H1 (cell line): ENCODE data around the gene SVEP1. TPM values are rescaled to one million over a fixed set of nuclear protein-coding genes. Genes with fewer than 3 reads are reported as not detected.

Experiments
- CTCF ChIA-PET: fragments of 300-600 bp; sonication (Branson Sonifier 250); formaldehyde crosslinking; loops from one replicate; lab custom pipeline; 2021; ENCODE audit not compliant: partially characterized antibody; lab: Charles Lee
- POLR2A ChIA-PET: fragments of 300-600 bp; sonication (Branson Sonifier 250); formaldehyde crosslinking; loops from one replicate; lab custom pipeline; 2021; ENCODE audit warnings: inconsistent platforms; ENCODE audit not compliant: partially characterized antibody; lab: Charles Lee
- DNase-seq, 2 experiments: peaks; one replicate each; pipeline versions ENCODE4 v3.0.0 to v3.0.0-alpha.2; 2010 to 2022; ENCODE audit warnings: low spot score in 2 of 2, low read depth in 1 of 2, mixed read lengths in 1 of 2
- FAIRE-seq: peaks from 2 replicates; lab custom pipeline; 2011; peaks lifted over from hg19 to GRCh38; lab: Jason Lieb, UNC
- H2AFZ ChIP-seq: 2 replicates; pipeline ENCODE4 v1.8.1; 2012; ENCODE audit warnings: low read length, inconsistent platforms
- H2AK5ac ChIP-seq: 2 replicates; pipeline ENCODE4 v1.6.1; 2013; ENCODE audit warnings: low read depth, low read length
- H2BK120ac ChIP-seq: replicated peaks from 2 replicates; pipeline ENCODE3; 2013; ENCODE audit warnings: low read depth, low read length, inconsistent platforms
- H2BK12ac ChIP-seq: 2 replicates; pipeline ENCODE4 v1.6.1; 2013; ENCODE audit warnings: low read depth, low read length
- H2BK15ac ChIP-seq: 2 replicates; pipeline ENCODE4 v1.6.1; 2013; ENCODE audit warnings: low read length
- H2BK20ac ChIP-seq: 2 replicates; pipeline ENCODE4 v1.6.1; 2013; ENCODE audit warnings: low read length
- H2BK5ac ChIP-seq: 2 replicates; pipeline ENCODE4 v1.6.1; 2013; ENCODE audit warnings: low read depth, low read length
- H3K14ac ChIP-seq: 2 replicates; pipeline ENCODE4 v1.6.1; 2013; ENCODE audit warnings: inconsistent platforms; ENCODE audit not compliant: insufficient read length
- H3K18ac ChIP-seq: 2 replicates; pipeline ENCODE4 v1.6.1; 2013; ENCODE audit warnings: low read length; ENCODE audit errors: extremely low read depth
- H3K23ac ChIP-seq: 2 replicates; pipeline ENCODE4 v1.6.1; 2013; ENCODE audit warnings: inconsistent platforms; ENCODE audit not compliant: insufficient read length
- H3K23me2 ChIP-seq: 2 replicates; pipeline ENCODE4 v1.6.1; 2013; ENCODE audit warnings: low read depth, low read length
- H3K27ac ChIP-seq: 2 replicates; pipeline ENCODE4 v1.6.1; 2011; ENCODE audit warnings: low read depth, low read length, inconsistent platforms
- H3K27me3 ChIP-seq, 4 experiments: replicated peaks in 1 of 4; 1 replicate in 1 of 4; 2 replicates in 3 of 4; pipeline versions ENCODE4 v1.6.1 to v1.8.1; 2011 to 2013; ENCODE audit warnings: low read length in 3 of 4, mild to moderate bottlenecking in 3 of 4, inconsistent platforms in 2 of 4, mixed read lengths in 2 of 4, moderate library complexity in 1 of 4; ENCODE audit not compliant: control insufficient read depth in 3 of 4, insufficient read depth in 3 of 4; ENCODE audit errors: extremely low read depth in 1 of 4
- H3K36me3 ChIP-seq, 4 experiments: 2 replicates each; pipeline versions ENCODE4 v1.6.1 to v1.8.1; 2011 to 2013; ENCODE audit warnings: mild to moderate bottlenecking in 4 of 4, low read length in 3 of 4, moderate library complexity in 2 of 4, control low read depth in 1 of 4, inconsistent platforms in 1 of 4; ENCODE audit not compliant: insufficient read depth in 4 of 4, control insufficient read depth in 2 of 4
- H3K4ac ChIP-seq: replicated peaks from 2 replicates; pipeline ENCODE3; 2013; ENCODE audit warnings: low read length, low read depth, mixed read lengths, inconsistent platforms; ENCODE audit not compliant: insufficient read length
- H3K4me1 ChIP-seq, 4 experiments: replicated peaks in 1 of 4; 1 replicate in 1 of 4; 2 replicates in 3 of 4; pipeline versions ENCODE4 v1.6.1 to v1.8.1; 2011 to 2013; ENCODE audit warnings: low read length in 3 of 4, inconsistent platforms in 2 of 4, mixed read lengths in 1 of 4; ENCODE audit not compliant: insufficient read depth in 4 of 4, control insufficient read depth in 3 of 4
- H3K4me2 ChIP-seq, 2 experiments: 2 replicates each; pipeline versions ENCODE4 v1.6.1 to v1.8.1; 2011 to 2013; ENCODE audit warnings: low read depth in 2 of 2, low read length in 2 of 2, control low read depth in 1 of 2, inconsistent platforms in 1 of 2, mild to moderate bottlenecking in 1 of 2; ENCODE audit not compliant: insufficient read depth in 1 of 2
- H3K4me3 ChIP-seq, 4 experiments: fragments of 200-600, 300-600 bp in 1 of 4; sonication (generic), shearing (Covaris generic), sonication (Bioruptor Twin) in 1 of 4; 2 replicates each; pipeline versions ENCODE4 v1.5.1 to v1.8.1; 2011 to 2016; ENCODE audit warnings: low read length in 4 of 4, low read depth in 3 of 4, control low read depth in 2 of 4, inconsistent platforms in 2 of 4, mild to moderate bottlenecking in 2 of 4, mixed read lengths in 1 of 4, moderate library complexity in 1 of 4; ENCODE audit not compliant: insufficient read depth in 2 of 4; ENCODE audit errors: extremely low read depth in 1 of 4
- H3K56ac ChIP-seq: replicated peaks from 2 replicates; pipeline ENCODE3; 2013; ENCODE audit warnings: low read depth, mild to moderate bottlenecking, mixed read lengths, low read length, inconsistent platforms; ENCODE audit not compliant: insufficient read length
- H3K79me1 ChIP-seq: 2 replicates; pipeline ENCODE4 v1.6.1; 2013; ENCODE audit warnings: low read depth, low read length, control low read depth
- H3K79me2 ChIP-seq, 2 experiments: 2 replicates each; pipeline versions ENCODE4 v1.6.1 to v1.8.1; 2012 to 2013; ENCODE audit warnings: low read length in 2 of 2, mild to moderate bottlenecking in 2 of 2, inconsistent platforms in 1 of 2; ENCODE audit not compliant: insufficient read depth in 2 of 2, control insufficient read depth in 1 of 2
- H3K9ac ChIP-seq, 4 experiments: replicated peaks in 1 of 4; 1 replicate in 1 of 4; 2 replicates in 3 of 4; pipeline versions ENCODE4 v1.6.1 to v1.8.1; 2011 to 2013; ENCODE audit warnings: low read depth in 3 of 4, low read length in 3 of 4, control low read depth in 2 of 4, mild to moderate bottlenecking in 2 of 4, moderate library complexity in 2 of 4, inconsistent platforms in 1 of 4; ENCODE audit errors: extremely low read depth in 1 of 4
- H3K9me3 ChIP-seq, 2 experiments: 2 replicates each; pipeline versions ENCODE4 v1.6.1 to v1.8.1; 2012 to 2013; ENCODE audit warnings: mild to moderate bottlenecking in 2 of 2, moderate library complexity in 2 of 2, control low read depth in 1 of 2, inconsistent platforms in 1 of 2, low read depth in 1 of 2, low read length in 1 of 2, mixed read lengths in 1 of 2; ENCODE audit not compliant: insufficient read depth in 2 of 2
- H4K20me1 ChIP-seq, 2 experiments: replicated peaks in 1 of 2; 2 replicates each; pipeline versions ENCODE3 to v1.8.1; 2011 to 2013; ENCODE audit warnings: inconsistent platforms in 2 of 2, low read length in 2 of 2, mild to moderate bottlenecking in 1 of 2; ENCODE audit not compliant: insufficient read depth in 2 of 2, control insufficient read depth in 1 of 2
- H4K5ac ChIP-seq: 2 replicates; pipeline ENCODE4 v1.6.1; 2013; ENCODE audit warnings: low read length, low read depth, mixed read lengths, inconsistent platforms; ENCODE audit not compliant: insufficient read length
- H4K8ac ChIP-seq: 2 replicates; pipeline ENCODE4 v1.8.0; 2013; ENCODE audit warnings: mild to moderate bottlenecking, moderate library complexity, low read length, inconsistent platforms; ENCODE audit not compliant: insufficient read depth; ENCODE audit errors: extremely low read depth
- H4K91ac ChIP-seq: replicated peaks from 2 replicates; pipeline ENCODE3; 2013; ENCODE audit warnings: low read length, mixed read lengths, inconsistent platforms; ENCODE audit not compliant: insufficient read length
- ATF2 ChIP-seq: IDR thresholded peaks from 2 replicates; pipeline ENCODE4 v1.6.1; 2012; ENCODE audit warnings: low read length, inconsistent platforms
- ATF3 ChIP-seq: IDR thresholded peaks from 2 replicates; pipeline ENCODE4 v1.6.1; 2011; ENCODE audit warnings: low read depth, mild to moderate bottlenecking, low read length; ENCODE audit not compliant: insufficient read depth
- CBX5 ChIP-seq: fragments of 300-800, 300-1000 bp; sonication (generic); IDR thresholded peaks from 2 replicates; pipeline ENCODE4 v1.7.1; 2016; ENCODE audit warnings: antibody characterized with exemption, low read length, low read depth
- CEBPB ChIP-seq: IDR thresholded peaks from 2 replicates; pipeline ENCODE4 v1.6.1; 2012; ENCODE audit warnings: low read depth, low read length
- JUN ChIP-seq: IDR thresholded peaks from 2 replicates; pipeline ENCODE4 v1.6.1; 2011; ENCODE audit warnings: low read depth, mild to moderate bottlenecking, improper control_type of control experiment, low read length
- JUND ChIP-seq: IDR thresholded peaks from 2 replicates; pipeline ENCODE4 v1.6.1; 2011; ENCODE audit warnings: mild to moderate bottlenecking, improper control_type of control experiment, low read length
- MAFK ChIP-seq: IDR thresholded peaks from 2 replicates; pipeline ENCODE4 v1.6.1; 2012; ENCODE audit warnings: low read depth, mild to moderate bottlenecking, improper control_type of control experiment, low read length
- MAX ChIP-seq: IDR thresholded peaks from 2 replicates; pipeline ENCODE4 v1.6.1; 2012; ENCODE audit warnings: inconsistent platforms
- TAF7 ChIP-seq: optimal IDR thresholded peaks from 2 replicates; pipeline ENCODE3; 2011; ENCODE audit warnings: low read depth, mild to moderate bottlenecking, inconsistent platforms, low read length, moderate library complexity, borderline replicate concordance
- YY1 ChIP-seq: IDR thresholded peaks from 2 replicates; pipeline ENCODE4 v1.6.1; 2011; ENCODE audit warnings: low read depth, mild to moderate bottlenecking, low read length
- WGBS, 2 experiments: shearing (Covaris generic) in 1 of 2; methylation state at CpG; one replicate each; pipeline versions ENCODE4 v1.1.6 to v1.1.7; 2013 to 2015; ENCODE audit warnings: low lambda C conversion rate in 2 of 2, mixed read lengths in 2 of 2, inconsistent platforms in 1 of 2, low coverage in 1 of 2, missing lambda C conversion rate in 1 of 2; ENCODE audit not compliant: insufficient replicate concordance in 2 of 2, insufficient coverage in 1 of 2, insufficient read length in 1 of 2; ENCODE audit errors: extremely low coverage in 1 of 2, missing lambda C conversion rate in 1 of 2; 5-methylcytosine and 5-hydroxymethylcytosine counted together
- polyA plus RNA-seq, 7 experiments: library from polyadenylated mRNA; depleted of rRNA in 3 of 7; stranded (reverse) in 5 of 7; unstranded in 2 of 7; fragments of >200 nt in 5 of 7; fragments of 200-250 nt in 2 of 7; gene quantifications; 1 replicate in 5 of 7; 2 replicates in 1 of 7; 4 replicates in 1 of 7; pipeline versions ENCODE4 v1.2.1 to v1.2.3, GENCODE V29; 2011 to 2013; ENCODE audit warnings: missing spikeins in 2 of 7, mixed read lengths in 2 of 7
- total RNA-seq: library from RNA; stranded (reverse); fragmentation: NEBNext Ultra II Directional; extraction: Animal tissue kit (Norgen Biotek cat#: 25700); gene quantifications from 2 replicates; pipeline ENCODE4 v1.2.1, GENCODE V29; 2021

SVEP1 gene
- total and polyA plus RNA-seq, 2 of the 8 experiments (the other 6 are each of a cell fraction or from before 2014, with no cell fraction given), result 0.11 to 0.37 TPM

GRCh38 chr9:110555551-110556331, 23.8 kb downstream of the SVEP1 start:
- no peak overlapping the region for H3K14ac ChIP-seq
- no peaks in the 10 kb centered on the region for H3K27me3 ChIP-seq
- H3K79me1 ChIP-seq, result no peaks in the 10 kb centered on the region
- WGBS, 2 experiments, result 80% methylated on average over 6 of the region's 6 CpGs; no CpG with 5 or more reads in 1 of the 2 experiments
- H3K4me1 ChIP-seq, result no peaks in the 10 kb centered on the region; a peak in 1 of 7 replicates
- no peak for DNase-seq
- no peak overlapping the region for H3K4ac ChIP-seq
- H3K23ac ChIP-seq, result no peak overlapping the region
- H3K79me2 ChIP-seq, result no peaks in the 10 kb centered on the region
- POLR2A ChIA-PET, result no interaction called here
- H2BK12ac ChIP-seq, result no peak overlapping the region
- no peak overlapping the region for H3K56ac ChIP-seq
- no peak overlapping the region for H3K27ac ChIP-seq
- no peak overlapping the region for H4K5ac ChIP-seq
- no peak overlapping the region for H4K91ac ChIP-seq
- no peaks in the 10 kb centered on the region for H3K23me2 ChIP-seq
- H3K36me3 ChIP-seq, result no peaks in the 10 kb centered on the region
- CTCF ChIA-PET, result interaction anchor here (0.9 to 1.2 kb wide), 3 partner anchors 12 to 24 kb away, joined by 3 to 4 read pairs (median 3); partner anchors contain the start of gene SVEP1
- no peak overlapping the region for H2BK20ac ChIP-seq
- H3K18ac ChIP-seq, result no peak overlapping the region
- no peak for FAIRE-seq
- H2AFZ ChIP-seq, result no peak overlapping the region
- no peak overlapping the region for H2BK15ac ChIP-seq
- no peak overlapping the region for H3K4me3 ChIP-seq
- no peak overlapping the region for H2BK5ac ChIP-seq
- H3K9ac ChIP-seq, result no peak overlapping the region
- no peak overlapping the region for H3K4me2 ChIP-seq
- H4K8ac ChIP-seq, result no peak overlapping the region
- H2AK5ac ChIP-seq, result no peak overlapping the region
- H3K9me3 ChIP-seq, result no peaks in the 10 kb centered on the region
- H2BK120ac ChIP-seq, result no peak overlapping the region
- H4K20me1 ChIP-seq, result no peaks in the 10 kb centered on the region
- TF ChIP-seq CEBPB (no peak), CBX5 (no peak), ATF3 (no peak), JUN (no peak), YY1 (no peak), TAF7 (no peak), MAX (no peak), ATF2 (no peak), MAFK (no peak), JUND (no peak)
